Measurements from ENCODE around the gene SLC49A4. TPM values are rescaled to one million over a fixed set of nuclear protein-coding genes. Genes with fewer than 3 reads are reported as not detected.

SLC49A4 gene
- total RNA-seq, 4 donors from 2014 or later = 20.4 to 33.9 (median 28.7) TPM

DNA sequence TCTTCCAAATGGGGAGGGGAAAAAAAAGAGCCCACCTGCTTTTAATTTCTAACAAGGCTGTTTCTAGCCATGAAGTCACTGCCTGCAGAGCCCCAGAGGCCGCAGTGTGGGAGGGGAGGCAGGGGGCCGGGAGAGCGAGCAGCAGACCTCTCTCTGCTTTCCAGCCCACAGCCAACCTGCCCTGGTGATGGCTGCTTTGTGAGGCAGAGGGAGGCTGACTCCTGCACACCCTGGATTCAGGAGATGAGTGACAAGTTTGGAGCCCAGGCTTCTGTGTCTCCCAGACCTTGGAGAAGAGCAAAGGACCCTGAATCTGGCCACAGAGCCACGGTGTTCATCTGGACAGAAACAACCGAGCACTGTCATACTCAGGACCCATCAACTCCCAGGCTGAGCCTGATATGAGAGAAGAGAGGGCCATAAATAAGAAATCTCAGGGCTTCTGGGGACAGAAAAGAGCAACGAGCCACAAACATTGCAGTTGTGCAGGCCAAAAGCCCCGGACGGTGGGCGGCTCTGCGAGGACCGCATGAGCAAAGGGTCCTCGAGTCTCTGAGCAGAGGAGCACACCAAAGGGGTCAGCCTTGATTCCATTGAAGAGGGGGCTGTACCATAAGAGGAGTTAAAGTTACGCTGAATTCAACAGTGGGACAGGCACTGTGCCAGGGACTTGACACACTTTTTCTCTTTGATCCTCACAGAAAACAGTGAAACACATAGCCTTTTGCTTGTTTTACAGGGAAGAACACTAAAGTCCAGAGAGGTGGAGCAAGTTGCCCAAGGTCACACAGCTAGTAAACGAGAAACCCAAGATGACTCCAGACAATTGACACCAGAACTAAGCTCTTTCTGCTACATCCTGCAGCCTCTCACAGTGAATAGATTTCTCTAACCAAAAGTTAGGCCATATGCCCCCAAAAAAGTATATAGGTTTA, 135.5 kb downstream of the SLC49A4 start:
- Histone ChIP-seq H3K4me3 (no peak overlapping the region), H3K36me3 (no peaks in the 10 kb centered on the region), H3K9me3 (no peaks in the 10 kb centered on the region), H3K27me3 (no peaks in the 10 kb centered on the region), H3K27ac (no peak overlapping the region), H3K4me1 (no peaks in the 10 kb centered on the region)
- no peak for ATAC-seq
- 80 to 100% methylated on average over 1 to 10 of the region's 14 CpGs for WGBS, 2 donors (ENCODE audit: low coverage in 1 of 2)
- TF ChIP-seq POLR2A (IDR thresholded peaks at IDR 0.05) (no peak), EP300 (IDR thresholded peaks at IDR 0.05) (no peak), POLR2AphosphoS5 (IDR thresholded peaks at IDR 0.05) (no peak)
- TF ChIP-seq, protein P1, sequence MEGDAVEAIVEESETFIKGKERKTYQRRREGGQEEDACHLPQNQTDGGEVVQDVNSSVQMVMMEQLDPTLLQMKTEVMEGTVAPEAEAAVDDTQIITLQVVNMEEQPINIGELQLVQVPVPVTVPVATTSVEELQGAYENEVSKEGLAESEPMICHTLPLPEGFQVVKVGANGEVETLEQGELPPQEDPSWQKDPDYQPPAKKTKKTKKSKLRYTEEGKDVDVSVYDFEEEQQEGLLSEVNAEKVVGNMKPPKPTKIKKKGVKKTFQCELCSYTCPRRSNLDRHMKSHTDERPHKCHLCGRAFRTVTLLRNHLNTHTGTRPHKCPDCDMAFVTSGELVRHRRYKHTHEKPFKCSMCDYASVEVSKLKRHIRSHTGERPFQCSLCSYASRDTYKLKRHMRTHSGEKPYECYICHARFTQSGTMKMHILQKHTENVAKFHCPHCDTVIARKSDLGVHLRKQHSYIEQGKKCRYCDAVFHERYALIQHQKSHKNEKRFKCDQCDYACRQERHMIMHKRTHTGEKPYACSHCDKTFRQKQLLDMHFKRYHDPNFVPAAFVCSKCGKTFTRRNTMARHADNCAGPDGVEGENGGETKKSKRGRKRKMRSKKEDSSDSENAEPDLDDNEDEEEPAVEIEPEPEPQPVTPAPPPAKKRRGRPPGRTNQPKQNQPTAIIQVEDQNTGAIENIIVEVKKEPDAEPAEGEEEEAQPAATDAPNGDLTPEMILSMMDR (IDR thresholded peaks at IDR 0.05) = no peak

Other genes with a start within 250 kb of the SLC49A4 start
- 10 to 100 TPM; 21.0 to 28.6 (median 24.0) TPM for gene PARP9, start 230.8 kb upstream of the SLC49A4 start, total RNA-seq
- gene DTX3L, start 230.7 kb upstream of the SLC49A4 start, total RNA-seq = 10 to 100 TPM; 23.7 to 24.6 (median 24.2) TPM
- gene PARP15, start 217.4 kb upstream of the SLC49A4 start, total RNA-seq = 1 to 10 TPM in 2 of 4 donors, under 1 TPM in 1, not detected in 1; 0.42 to 2.7 (median 1.1) TPM
- 10 to 100 TPM; 25.0 to 59.0 (median 35.0) TPM for gene PARP14, start 114.2 kb upstream of the SLC49A4 start, total RNA-seq
- 10 to 100 TPM in 2 of 4 donors, 1 to 10 TPM in 2; 7.0 to 18.5 (median 9.6) TPM for gene HSPBAP1, start 1.2 kb upstream of the SLC49A4 start, total RNA-seq
- gene SEMA5B, start 232.7 kb downstream of the SLC49A4 start, total RNA-seq = under 1 TPM in 3 of 4 donors, not detected in 1; 0.31 to 0.69 (median 0.32) TPM

Measured in gastroesophageal sphincter (tissue), 4 donors.